Activated naive CD4-positive, alpha-beta T cell treated with anti-CD3 and anti-CD28 coated beads, Interleukin-2, amount 10 ng/mL, durations not matched to agents 7 days and 5 days (primary cell): Measurements from ENCODE around the gene MVB12B.

Source experiments
- CTCF ChIA-PET: fragments of 350-600 bp; sonication (Branson Sonifier 250); formaldehyde crosslinking; loops from one replicate; lab custom pipeline; 2021; ENCODE audit warnings: antibody characterized with exemption; lab: Charles Lee
- DNase-seq: peaks from one replicate; pipeline ENCODE4 v3.0.0-alpha.2; 2020
- H3K27ac Mint-ChIP-seq: one replicate; pipeline ENCODE4 v1.8.0; 2021; ENCODE audit warnings: mild to moderate bottlenecking, moderate library complexity, mixed read lengths
- H3K27me3 Mint-ChIP-seq: one replicate; pipeline ENCODE4 v1.8.0; 2021; ENCODE audit warnings: mild to moderate bottlenecking, mixed read lengths
- H3K36me3 Mint-ChIP-seq: one replicate; pipeline ENCODE4 v1.8.0; 2021; ENCODE audit warnings: mixed read lengths
- H3K4me1 Mint-ChIP-seq: one replicate; pipeline ENCODE4 v1.8.0; 2021; ENCODE audit warnings: mixed read lengths
- H3K4me3 Mint-ChIP-seq: one replicate; pipeline ENCODE4 v1.8.0; 2021; ENCODE audit warnings: mild to moderate bottlenecking, moderate library complexity, mixed read lengths
- H3K9me3 Mint-ChIP-seq: one replicate; pipeline ENCODE4 v1.8.0; 2021; ENCODE audit warnings: mixed read lengths

The MVB12B gene

DNA sequence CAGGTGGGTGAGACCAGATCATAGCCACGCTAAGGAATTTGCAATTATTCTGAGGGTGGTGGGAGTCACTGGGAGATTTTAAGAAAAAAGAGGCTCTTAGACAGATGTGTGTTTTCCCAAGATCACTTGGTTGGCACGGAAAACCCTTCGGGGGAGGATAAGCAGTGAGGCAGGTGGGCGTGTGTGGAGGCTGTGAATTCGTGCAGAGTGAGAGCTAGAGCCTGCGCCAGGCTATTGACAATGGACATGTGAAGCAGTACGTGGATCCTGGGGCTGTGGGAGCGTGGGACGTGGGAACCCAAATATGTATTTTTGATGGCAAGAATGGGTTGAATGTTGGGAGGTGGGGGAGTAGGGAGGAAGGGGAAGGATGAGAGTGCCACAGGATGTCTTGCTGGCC is 19.4 kb downstream of the MVB12B start:
- no peak overlapping the region for H3K27ac Mint-ChIP-seq
- H3K4me1 Mint-ChIP-seq, result no peaks in the 10 kb centered on the region
- H3K4me3 Mint-ChIP-seq, result no peak overlapping the region
- H3K36me3 Mint-ChIP-seq, result no peaks in the 10 kb centered on the region
- CTCF ChIA-PET, result no interaction called here
- no peak for DNase-seq
- H3K27me3 Mint-ChIP-seq, result peaks cover 6% of the 10 kb centered on the region
- no peaks in the 10 kb centered on the region for H3K9me3 Mint-ChIP-seq

DNA sequence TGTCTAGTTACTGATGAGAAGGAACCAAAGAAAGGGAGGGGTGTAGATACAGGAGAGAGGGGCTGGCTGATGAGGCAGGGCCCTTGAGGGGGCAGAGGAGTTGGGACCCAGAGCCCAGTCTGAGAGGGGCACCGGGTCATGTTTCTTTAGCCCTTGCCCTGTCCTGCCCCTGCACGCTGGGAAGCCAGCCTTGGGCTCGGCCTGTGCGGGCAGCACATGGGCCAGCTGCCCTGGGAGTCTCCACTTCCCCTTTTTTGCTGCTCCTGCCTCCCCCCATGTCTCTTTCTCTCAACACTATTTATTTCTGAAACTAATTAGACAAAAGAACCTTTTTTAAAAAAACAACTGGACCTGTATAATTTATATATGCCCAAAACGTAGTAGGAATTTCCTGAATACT is 20.5 kb downstream of the MVB12B start:
- H3K4me3 Mint-ChIP-seq, result no peak overlapping the region

DNA sequence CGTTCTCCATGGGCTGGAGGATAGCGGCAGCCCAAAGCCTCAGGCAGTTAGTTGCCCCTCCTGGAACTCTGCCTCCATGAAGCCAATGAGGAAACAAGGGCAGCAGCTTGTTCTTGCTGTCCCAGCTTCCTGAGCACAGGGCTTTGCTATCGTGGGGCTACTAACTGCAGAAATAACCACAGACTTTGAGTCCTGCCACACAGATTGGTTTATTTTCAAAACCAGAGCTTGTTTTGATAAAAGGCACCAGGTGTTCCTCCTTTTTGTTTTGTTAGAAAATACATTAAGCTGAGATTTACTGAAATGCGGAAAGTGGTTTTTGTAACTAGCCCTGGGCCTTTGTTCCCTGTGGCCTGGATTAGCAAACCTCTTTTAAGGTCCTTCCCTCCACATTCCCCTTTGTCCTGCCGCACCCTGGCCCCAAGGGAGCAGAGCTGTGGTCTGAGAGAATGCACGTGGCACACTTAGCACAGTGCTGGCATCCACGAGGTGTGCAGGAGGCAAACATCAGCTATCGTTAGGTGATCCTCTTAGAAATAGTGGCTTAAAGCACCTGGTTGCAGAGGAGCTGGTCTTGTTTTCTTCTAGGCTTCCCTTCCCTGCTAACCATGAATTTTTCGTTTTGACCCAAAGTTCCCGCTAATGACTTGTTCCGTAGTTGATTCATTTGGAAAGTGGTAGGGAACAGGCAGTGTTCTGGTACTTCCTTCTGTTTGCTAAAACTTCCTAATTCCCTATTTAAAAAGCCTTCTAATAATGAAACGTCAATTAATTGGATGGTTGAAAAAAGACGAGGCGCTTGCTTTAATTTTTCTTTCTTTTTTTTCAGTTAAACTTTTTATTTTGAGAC is 21.5 kb downstream of the MVB12B start:
- H3K36me3 Mint-ChIP-seq, result no peaks in the 10 kb centered on the region
- H3K27me3 Mint-ChIP-seq, result peaks cover 12% of the 10 kb centered on the region
- DNase-seq, result no peak
- no peak overlapping the region for H3K27ac Mint-ChIP-seq
- CTCF ChIA-PET, result interaction anchor here (0.7 kb wide), 1 partner anchor 144 kb away, joined by 4 read pairs; no protein-coding TSS in a partner anchor
- H3K9me3 Mint-ChIP-seq, result peaks cover 2% of the 10 kb centered on the region
- H3K4me3 Mint-ChIP-seq, result no peak overlapping the region
- no peaks in the 10 kb centered on the region for H3K4me1 Mint-ChIP-seq

More for the DNA sequence above, 20.5 kb downstream of the MVB12B start:
- H3K27me3 Mint-ChIP-seq, result peaks cover 12% of the 10 kb centered on the region
- H3K4me1 Mint-ChIP-seq, result no peaks in the 10 kb centered on the region
- peaks cover 2% of the 10 kb centered on the region for H3K9me3 Mint-ChIP-seq
- no peak for DNase-seq
- H3K36me3 Mint-ChIP-seq, result no peaks in the 10 kb centered on the region
- CTCF ChIA-PET, result interaction anchor here (0.7 kb wide), 1 partner anchor 145 kb away, joined by 4 read pairs; no protein-coding TSS in a partner anchor
- no peak overlapping the region for H3K27ac Mint-ChIP-seq

DNA sequence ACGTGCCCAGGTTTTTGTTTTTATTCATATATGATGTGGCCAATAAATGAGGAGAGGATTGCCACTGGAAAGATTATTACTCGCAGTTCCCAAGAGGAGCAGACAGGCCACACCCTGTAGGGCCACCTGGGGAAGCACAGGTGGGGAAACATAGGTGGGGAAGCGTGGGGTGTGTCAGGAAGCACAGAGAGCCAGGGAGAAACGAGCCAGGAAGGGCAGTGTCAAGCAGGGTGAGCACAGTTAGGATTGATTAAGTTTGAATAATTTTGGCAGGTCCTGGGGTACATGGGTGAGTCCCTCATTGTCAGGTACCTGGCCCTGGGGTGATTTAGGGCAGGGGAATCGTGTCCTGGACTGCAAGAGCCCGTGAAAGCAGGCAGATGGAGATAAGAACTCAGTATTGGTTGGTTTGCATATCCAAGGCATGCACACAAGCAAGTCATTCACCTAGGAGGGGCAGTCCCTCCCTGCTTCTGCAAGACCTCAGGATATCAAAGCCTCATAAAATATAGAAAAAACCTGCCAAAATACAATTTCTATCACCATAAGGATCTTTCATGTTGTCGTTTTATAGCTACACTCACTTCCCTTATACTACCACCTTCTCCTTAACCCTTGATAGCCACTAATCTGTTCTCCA is 22.4 kb downstream of the MVB12B start:
- H3K27ac Mint-ChIP-seq, result no peak overlapping the region
- H3K36me3 Mint-ChIP-seq, result no peaks in the 10 kb centered on the region
- H3K9me3 Mint-ChIP-seq, result peaks cover 2% of the 10 kb centered on the region
- peaks cover 12% of the 10 kb centered on the region for H3K27me3 Mint-ChIP-seq
- CTCF ChIA-PET, result no interaction called here
- H3K4me1 Mint-ChIP-seq, result no peaks in the 10 kb centered on the region
- no peak overlapping the region for H3K4me3 Mint-ChIP-seq
- DNase-seq, result no peak

DNA sequence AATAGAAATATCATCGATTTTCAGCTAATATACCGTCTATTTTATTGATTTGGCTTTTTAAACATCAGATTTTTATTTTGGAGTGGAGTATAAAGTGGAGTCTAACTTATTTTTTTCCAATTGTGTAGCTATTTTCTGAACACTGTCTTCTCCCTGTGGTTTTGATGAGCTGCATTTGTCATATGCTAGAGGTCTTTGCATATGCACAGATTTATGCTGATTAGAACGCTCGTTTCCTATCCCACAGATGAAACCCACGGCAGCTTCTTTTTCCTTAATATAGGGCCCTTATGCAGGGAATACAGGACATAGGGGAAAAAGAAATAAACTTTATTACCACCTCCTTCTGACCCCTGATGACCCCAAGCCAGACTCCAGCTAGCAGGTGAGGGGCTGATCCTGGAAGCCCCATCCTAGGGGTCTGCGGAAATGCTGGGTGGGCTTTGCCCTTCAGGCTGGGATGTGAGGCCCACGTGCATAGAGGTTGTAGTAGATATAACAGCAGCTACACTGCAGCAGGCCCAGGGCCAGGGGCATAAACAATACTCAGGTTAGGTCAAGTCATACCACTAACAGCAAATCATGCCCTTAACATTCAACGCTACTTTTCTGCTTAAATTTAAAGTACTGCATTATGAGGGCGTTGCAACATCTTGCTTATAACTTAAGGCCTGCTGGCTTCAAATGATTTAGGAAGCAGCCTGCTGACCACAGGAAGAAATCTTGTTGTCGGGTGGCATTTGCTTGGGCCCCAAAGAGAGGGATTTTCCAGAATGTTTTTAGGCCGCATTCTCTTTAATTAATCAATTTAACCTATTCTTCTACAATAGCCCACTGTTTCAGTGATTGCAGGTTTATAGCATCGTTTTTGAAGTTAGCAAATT is 28.5 kb downstream of the MVB12B start:
- no peak overlapping the region for H3K4me3 Mint-ChIP-seq
- no peaks in the 10 kb centered on the region for H3K36me3 Mint-ChIP-seq
- no peak for DNase-seq
- H3K27me3 Mint-ChIP-seq, result peaks cover 5% of the 10 kb centered on the region
- CTCF ChIA-PET, result no interaction called here
- no peaks in the 10 kb centered on the region for H3K4me1 Mint-ChIP-seq
- peaks cover 5% of the 10 kb centered on the region for H3K9me3 Mint-ChIP-seq
- H3K27ac Mint-ChIP-seq, result no peak overlapping the region

DNA sequence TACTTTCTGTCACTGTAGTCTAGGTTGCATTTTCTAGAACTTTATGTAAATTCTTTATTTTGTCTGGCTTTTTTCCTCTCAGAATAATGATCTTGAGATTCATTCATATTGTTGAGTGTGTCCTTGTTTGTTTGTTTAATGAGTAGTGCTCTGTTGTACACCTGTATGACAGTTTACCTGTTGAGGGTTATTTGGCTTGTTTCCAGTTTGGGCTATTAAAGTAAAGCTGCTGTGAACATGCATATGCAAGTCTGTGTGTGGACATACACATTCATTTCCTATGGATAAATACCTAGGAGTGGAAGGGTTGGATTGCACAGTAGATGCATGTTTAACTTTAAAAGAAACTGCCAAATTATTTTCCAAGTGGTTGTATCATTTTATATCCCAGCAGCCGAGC is 30.4 kb downstream of the MVB12B start:
- H3K4me3 Mint-ChIP-seq, result no peak overlapping the region
- H3K4me1 Mint-ChIP-seq, result no peaks in the 10 kb centered on the region
- no peak for DNase-seq
- H3K27me3 Mint-ChIP-seq, result no peaks in the 10 kb centered on the region
- no peak overlapping the region for H3K27ac Mint-ChIP-seq
- CTCF ChIA-PET, result no interaction called here
- H3K36me3 Mint-ChIP-seq, result no peaks in the 10 kb centered on the region
- H3K9me3 Mint-ChIP-seq, result peaks cover 13% of the 10 kb centered on the region

DNA sequence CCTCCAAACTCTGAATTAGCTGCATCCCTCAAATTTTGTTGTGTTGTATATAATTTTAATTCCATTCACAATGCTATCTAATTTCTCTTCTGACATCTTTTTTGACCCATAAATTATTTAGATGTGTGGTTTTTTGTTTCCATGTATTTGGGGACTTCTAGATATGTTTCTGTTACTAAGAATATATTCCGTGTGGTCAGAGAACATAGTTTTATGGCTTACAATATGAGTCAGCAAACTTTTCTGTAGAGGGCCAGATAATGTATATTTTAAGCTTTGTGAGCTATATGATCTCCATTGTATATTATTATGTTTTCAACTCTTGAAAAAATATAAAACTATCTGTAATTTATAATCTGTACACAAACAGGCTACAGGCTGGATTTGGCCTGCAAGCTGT is 33.4 kb downstream of the MVB12B start:
- no peak for DNase-seq
- Mint-ChIP-seq H3K9me3 (peaks cover 22% of the 10 kb centered on the region), H3K36me3 (no peaks in the 10 kb centered on the region), H3K4me1 (no peaks in the 10 kb centered on the region), H3K27me3 (no peaks in the 10 kb centered on the region), H3K27ac (no peak overlapping the region), H3K4me3 (no peak overlapping the region)
- CTCF ChIA-PET, result no interaction called here

DNA sequence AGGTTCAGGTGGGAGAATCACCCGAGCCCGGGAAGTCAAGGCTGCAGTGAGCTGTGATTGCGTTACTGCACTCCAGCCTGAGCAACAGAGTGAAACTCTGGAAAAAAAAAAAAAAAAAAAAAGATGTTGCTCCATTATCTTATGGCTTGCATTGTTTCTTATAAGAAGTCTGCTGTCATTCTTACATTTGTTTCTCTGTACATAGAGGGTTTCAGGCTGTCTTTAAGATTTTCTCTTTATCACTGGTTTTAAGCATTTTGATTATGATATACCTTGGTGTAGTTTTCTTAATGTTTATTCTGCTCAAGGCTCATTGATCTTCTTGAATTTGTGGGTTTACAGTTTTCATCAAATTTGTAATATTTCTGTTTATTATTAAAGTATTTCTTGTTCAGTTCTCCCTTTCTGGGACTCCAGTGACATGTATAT is 35.2 kb downstream of the MVB12B start:
- CTCF ChIA-PET, result no interaction called here
- no peaks in the 10 kb centered on the region for H3K36me3 Mint-ChIP-seq
- H3K4me1 Mint-ChIP-seq, result no peaks in the 10 kb centered on the region
- no peak overlapping the region for H3K4me3 Mint-ChIP-seq
- H3K27ac Mint-ChIP-seq, result no peak overlapping the region
- no peak for DNase-seq
- peaks cover 22% of the 10 kb centered on the region for H3K9me3 Mint-ChIP-seq
- peaks cover 3% of the 10 kb centered on the region for H3K27me3 Mint-ChIP-seq

DNA sequence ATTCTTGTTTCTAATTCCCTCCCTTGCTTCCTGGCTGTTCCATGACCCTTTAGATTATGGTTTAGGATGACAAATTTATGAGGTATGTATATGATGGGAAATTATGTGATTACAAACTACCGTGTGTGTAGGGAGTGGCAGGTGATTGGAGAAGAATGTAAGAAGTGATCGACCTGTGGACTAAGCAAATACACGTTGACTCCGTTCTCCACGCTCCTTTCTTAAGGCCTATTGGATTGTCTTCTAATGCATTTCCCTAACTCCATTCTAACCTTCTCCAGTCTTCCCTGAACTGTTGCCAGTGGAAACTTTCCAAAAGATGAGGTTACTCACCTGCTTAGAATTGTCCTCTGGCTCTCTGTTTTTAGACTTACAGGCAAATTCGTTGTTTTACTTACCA is 36.6 kb downstream of the MVB12B start:
- Mint-ChIP-seq H3K27ac (no peak overlapping the region), H3K4me1 (no peaks in the 10 kb centered on the region), H3K4me3 (no peak overlapping the region), H3K27me3 (peaks cover 9% of the 10 kb centered on the region), H3K36me3 (no peaks in the 10 kb centered on the region), H3K9me3 (peaks cover 22% of the 10 kb centered on the region)
- CTCF ChIA-PET, result no interaction called here
- no peak for DNase-seq

DNA sequence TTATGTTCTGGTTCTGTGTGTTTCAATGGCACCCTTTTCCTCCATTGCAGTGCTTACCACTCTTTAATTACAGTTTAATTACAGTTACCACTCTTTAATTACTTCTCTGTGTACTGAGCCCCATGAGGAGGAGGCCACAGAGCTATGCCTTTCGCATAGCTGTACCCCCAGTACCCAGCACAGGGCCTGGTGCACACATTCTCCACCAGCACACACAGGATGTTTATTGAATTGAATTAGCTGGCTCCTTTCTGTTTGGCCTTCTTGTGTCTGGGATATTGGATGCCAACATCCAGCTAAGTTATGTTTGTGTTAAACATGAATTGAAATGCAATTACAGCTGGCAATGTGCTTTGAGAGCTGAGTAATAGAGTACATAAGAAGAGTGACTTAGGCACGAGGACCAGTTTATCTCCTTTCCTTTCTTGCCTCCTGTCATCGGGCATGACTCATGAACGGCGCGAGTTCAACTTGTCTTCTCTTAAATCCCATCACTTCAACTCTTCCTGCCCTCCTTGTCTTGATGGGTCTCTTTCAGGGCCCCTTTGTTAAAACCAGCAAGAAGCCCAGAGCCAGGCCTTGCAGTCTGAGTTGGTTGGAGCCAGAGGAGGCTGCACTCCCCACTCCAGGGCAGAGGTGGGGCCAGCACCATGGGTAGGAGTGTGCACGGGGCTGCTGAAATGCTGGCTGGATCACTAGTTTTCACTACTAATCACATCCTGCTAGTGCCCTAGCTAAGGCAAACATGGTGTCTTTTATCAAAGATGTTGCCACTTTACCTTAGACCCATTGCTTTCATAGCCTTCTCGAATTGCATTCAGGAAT is 37.4 kb downstream of the MVB12B start:
- no peaks in the 10 kb centered on the region for H3K4me1 Mint-ChIP-seq
- DNase-seq, result no peak
- peaks cover 22% of the 10 kb centered on the region for H3K9me3 Mint-ChIP-seq
- no peak overlapping the region for H3K4me3 Mint-ChIP-seq
- H3K27me3 Mint-ChIP-seq, result peaks cover 9% of the 10 kb centered on the region
- no peak overlapping the region for H3K27ac Mint-ChIP-seq
- H3K36me3 Mint-ChIP-seq, result no peaks in the 10 kb centered on the region
- CTCF ChIA-PET, result no interaction called here

DNA sequence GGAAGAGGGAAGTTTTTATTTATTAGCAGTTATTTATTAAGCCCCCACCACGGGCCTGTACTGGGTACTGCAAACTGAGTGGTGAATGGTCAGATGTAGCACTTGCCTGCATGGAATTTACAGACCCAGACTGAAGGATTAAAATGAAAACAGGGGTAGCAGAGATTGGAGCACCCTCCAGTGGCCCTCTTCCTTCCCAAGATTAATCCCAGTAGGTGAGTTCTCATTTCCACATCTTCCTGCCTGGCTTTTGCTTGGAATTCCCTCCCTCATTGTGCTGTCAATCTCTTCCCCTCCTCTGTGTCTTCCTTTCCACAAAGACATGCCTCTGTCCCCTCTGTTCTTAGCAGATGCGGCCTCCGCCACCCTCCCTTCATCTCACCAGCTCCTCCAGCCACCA is 39.2 kb downstream of the MVB12B start:
- H3K4me3 Mint-ChIP-seq, result no peak overlapping the region
- no peaks in the 10 kb centered on the region for H3K4me1 Mint-ChIP-seq
- peaks cover 19% of the 10 kb centered on the region for H3K9me3 Mint-ChIP-seq
- CTCF ChIA-PET, result no interaction called here
- H3K27me3 Mint-ChIP-seq, result peaks cover 9% of the 10 kb centered on the region
- no peaks in the 10 kb centered on the region for H3K36me3 Mint-ChIP-seq
- H3K27ac Mint-ChIP-seq, result no peak overlapping the region
- no peak for DNase-seq

DNA sequence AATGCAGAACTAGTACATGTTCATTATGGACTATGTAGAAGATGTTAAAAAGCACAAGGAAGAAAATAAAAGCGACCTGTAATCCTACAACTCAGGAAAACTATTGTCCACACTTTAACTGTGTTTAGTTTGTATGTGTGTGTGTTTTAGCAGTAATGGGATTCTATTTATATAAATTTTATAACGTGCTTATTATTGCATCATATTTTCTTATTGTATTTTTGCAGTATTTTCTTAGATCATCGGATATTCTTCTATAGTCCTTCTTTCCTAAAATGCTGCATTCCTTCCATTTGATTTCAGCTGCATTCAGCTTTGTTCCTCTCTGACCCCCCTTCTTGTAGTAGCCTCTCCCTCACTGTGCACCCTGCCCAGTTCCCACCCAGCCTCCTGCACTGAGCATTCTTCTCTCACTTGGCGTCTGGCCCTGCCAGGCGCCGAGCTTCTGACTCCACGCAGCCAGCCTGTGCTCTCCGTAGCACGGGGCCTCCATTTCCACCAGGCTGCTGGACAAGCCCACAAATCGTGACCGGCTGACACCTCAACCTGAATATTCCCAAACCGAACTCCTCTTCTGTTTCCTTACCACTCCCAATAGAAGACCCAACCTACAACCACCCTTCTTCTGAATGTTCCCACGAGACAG is 39.9 kb downstream of the MVB12B start:
- Mint-ChIP-seq H3K36me3 (no peaks in the 10 kb centered on the region), H3K4me1 (no peaks in the 10 kb centered on the region), H3K27me3 (peaks cover 9% of the 10 kb centered on the region), H3K4me3 (no peak overlapping the region), H3K27ac (no peak overlapping the region), H3K9me3 (peaks cover 15% of the 10 kb centered on the region)
- CTCF ChIA-PET, result no interaction called here
- no peak for DNase-seq

DNA sequence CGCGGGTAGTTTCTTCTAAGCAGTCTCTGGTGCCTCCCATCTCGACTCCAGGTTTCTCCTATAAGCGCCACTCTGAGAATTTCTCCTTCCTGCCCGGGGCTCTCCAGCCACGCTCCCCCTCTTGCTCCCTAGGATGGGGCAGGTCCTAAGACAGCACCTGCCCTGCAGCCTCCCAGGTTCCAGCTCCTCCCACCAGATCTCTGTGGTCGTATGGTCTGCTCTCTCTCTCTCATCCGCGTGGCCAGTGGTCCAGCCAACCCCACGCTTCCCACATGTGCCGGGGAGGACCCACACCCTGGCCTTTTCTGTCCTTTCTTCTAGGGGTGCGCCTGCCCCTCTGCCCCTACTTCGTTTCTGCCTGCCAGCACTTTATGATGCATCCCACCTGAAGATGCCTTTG is 40.5 kb downstream of the MVB12B start:
- Mint-ChIP-seq H3K4me3 (no peak overlapping the region), H3K9me3 (peaks cover 9% of the 10 kb centered on the region), H3K27ac (no peak overlapping the region), H3K36me3 (no peaks in the 10 kb centered on the region), H3K27me3 (peaks cover 9% of the 10 kb centered on the region), H3K4me1 (no peaks in the 10 kb centered on the region)
- CTCF ChIA-PET, result no interaction called here
- DNase-seq, result no peak
